HG03196 (cell line): Measurements from ENCODE around the gene ALDOA.
A peak's percentile ranks its signal among the peaks of the same experiment; 100 is the strongest.
"Not testable (repeated sequence)": the region's sequence is repeated elsewhere in the genome, so short reads cannot be mapped to it uniquely, and the experiment has no call there.

ENCODE experiments used
- ATAC-seq: cut with Tn5 transposase; IDR thresholded peaks from one replicate; pipeline ENCODE4 v1.9.1; 2021; ENCODE audit not compliant: unreplicated experiment

The ALDOA gene

GRCh38 chr16:30040690-30041089, 24.9 kb upstream of the ALDOA start:
- ATAC-seq = not testable (repeated sequence)

- ATAC-seq = no peak
Observed at GRCh38 chr16:30041841-30042240, 23.7 kb upstream of the ALDOA start.

- ATAC-seq = no peak
Observed at GRCh38 chr16:30046178-30046577, 19.4 kb upstream of the ALDOA start.

- ATAC-seq = no peak
Observed at GRCh38 chr16:30046588-30046987, 19.0 kb upstream of the ALDOA start.

GRCh38 chr16:30049871-30050270, 15.7 kb upstream of the ALDOA start:
- ATAC-seq = no peak

- ATAC-seq = no peak
Observed at GRCh38 chr16:30051518-30051917, 14.0 kb upstream of the ALDOA start.

- peak; percentile 64 for ATAC-seq
Observed at GRCh38 chr16:30052671-30053372, 12.7 kb upstream of the ALDOA start.

- peak; percentile 14 for ATAC-seq
Observed at GRCh38 chr16:30053376-30054015, 12.1 kb upstream of the ALDOA start.

- ATAC-seq = no peak
Observed at GRCh38 chr16:30054451-30054850, 11.1 kb upstream of the ALDOA start.

GRCh38 chr16:30054959-30055553, 10.5 kb upstream of the ALDOA start:
- no peak for ATAC-seq

- ATAC-seq = no peak
Observed at GRCh38 chr16:30060346-30060745, 5.2 kb upstream of the ALDOA start.

GRCh38 chr16:30060836-30061554, 4.6 kb upstream of the ALDOA start:
- ATAC-seq = no peak

- ATAC-seq = no peak
Observed at GRCh38 chr16:30063278-30063892, 2.2 kb upstream of the ALDOA start.

- ATAC-seq = peak; percentile 35
Observed at GRCh38 chr16:30063893-30064728, 1.4 kb upstream of the ALDOA start.

GRCh38 chr16:30064729-30065101, 845 bp upstream of the ALDOA start:
- peak; percentile 5 for ATAC-seq

GRCh38 chr16:30065943-30066760, 592 bp downstream of the ALDOA start:
- no peak for ATAC-seq

- ATAC-seq = no peak
Observed at GRCh38 chr16:30066761-30067583, 1.4 kb downstream of the ALDOA start.

GRCh38 chr16:30067584-30067916, 2.0 kb downstream of the ALDOA start:
- ATAC-seq = no peak

- no peak for ATAC-seq
Observed at GRCh38 chr16:30068333-30068732, 2.8 kb downstream of the ALDOA start.
